Medulla oblongata (tissue), 1 donor: ENCODE results near the gene SERP2.

Experiments
- DNase-seq: peaks from one replicate; pipeline ENCODE4 v3.0.0-alpha.2; 2015; ENCODE audit errors: extremely low spot score

The SERP2 gene

DNA sequence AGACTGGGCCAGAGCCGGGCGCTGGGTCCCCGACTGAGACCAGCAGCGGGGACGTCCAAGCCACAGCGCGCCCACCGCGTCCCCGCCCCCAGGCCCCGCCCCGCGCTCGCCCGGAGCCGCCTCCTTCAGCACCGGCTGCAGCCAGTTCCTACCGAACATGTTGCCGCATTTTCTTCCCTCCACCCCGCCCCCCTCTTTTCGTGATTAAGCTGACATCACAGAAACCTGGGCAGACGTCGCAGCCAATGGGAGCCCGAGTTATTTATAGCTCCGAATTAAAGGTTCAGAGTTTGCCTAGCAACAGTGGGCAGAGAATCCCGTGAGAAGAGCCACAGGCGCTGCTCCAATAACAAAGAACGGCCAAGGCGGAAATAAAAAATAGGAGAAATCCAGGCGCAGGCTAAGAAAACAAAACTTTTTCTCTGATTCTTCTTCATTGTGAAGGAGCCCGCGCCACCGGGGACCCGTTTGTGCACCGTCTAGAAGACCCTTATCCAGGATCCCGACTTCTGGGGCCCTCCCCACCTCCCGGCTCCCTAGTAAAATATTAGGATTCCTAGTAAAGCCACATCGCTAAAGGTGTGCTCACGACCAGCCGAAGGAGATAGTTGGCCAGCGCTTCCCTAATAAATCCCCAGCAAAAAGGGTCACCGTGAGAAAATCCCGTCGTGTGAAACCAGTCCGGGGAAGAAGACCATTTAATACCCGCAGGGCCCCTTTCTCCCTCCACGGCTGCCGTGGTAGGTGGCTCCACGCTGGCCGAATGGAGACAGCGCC lies 61.7 kb downstream of the SERP2 start:
- peak; percentile 98 for DNase-seq

DNA sequence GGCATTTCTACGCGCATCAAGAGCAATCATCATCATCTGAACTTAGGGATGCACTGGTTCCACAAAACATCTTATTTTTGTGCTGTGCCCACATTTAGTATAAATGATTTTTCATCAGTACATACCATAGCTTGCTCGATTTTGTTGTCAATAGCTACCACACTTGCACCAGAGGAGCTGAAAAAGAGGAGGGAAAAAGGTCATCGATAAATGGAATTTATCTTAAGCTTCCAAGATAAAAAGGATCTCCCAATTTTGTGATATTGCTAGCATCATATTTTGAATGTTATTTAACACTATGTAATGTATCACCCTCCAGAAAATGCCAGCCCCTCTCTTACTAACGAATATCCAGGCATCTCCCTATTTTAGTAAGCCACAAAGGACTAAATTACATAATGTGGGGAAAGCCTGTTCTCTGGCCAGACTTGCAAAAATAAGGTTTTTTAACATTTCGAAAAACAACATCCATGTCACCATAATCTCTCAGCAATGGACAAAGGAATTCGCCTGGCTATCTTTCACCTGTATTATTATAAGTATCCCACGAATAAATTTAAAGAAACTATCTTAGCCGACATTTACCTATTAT lies 62.4 kb downstream of the SERP2 start:
- peak; percentile 28 for DNase-seq

DNA sequence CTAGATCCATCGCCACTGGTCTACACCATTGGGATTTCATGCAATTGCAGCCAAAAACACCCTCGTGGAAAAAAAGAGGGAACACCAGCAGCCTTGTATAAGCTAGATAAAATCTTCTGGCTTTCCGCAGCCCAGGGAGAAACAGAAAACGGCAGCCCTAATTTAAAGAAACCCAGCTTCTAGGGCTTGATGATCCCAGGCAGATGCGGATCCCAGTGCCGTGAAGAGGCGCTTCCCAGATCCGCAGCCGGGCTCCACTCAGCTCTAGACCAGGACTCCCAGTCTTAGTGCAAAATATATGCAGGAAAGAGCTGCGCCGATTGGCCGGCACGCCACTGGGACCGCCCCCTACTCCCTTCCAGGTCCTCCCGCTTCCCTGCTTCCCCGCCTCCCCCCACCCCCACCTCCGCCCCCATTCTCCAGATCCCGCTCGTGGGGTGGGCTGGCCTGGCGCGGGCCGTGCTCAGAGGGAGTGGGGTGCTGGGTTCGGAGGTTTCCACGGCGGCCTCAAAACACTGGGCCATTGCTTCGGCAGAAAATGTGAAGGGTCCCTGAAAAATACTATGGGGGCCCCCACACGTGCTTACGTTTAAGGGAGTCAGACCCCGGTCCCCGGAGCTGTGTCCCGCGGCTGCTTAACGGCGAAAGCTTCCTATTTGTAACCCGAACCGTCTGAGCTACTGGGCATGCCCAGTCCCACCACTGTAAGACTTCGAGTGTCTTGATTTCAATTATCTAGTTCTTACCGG lies 63.1 kb downstream of the SERP2 start:
- peak; percentile 97 for DNase-seq

DNA sequence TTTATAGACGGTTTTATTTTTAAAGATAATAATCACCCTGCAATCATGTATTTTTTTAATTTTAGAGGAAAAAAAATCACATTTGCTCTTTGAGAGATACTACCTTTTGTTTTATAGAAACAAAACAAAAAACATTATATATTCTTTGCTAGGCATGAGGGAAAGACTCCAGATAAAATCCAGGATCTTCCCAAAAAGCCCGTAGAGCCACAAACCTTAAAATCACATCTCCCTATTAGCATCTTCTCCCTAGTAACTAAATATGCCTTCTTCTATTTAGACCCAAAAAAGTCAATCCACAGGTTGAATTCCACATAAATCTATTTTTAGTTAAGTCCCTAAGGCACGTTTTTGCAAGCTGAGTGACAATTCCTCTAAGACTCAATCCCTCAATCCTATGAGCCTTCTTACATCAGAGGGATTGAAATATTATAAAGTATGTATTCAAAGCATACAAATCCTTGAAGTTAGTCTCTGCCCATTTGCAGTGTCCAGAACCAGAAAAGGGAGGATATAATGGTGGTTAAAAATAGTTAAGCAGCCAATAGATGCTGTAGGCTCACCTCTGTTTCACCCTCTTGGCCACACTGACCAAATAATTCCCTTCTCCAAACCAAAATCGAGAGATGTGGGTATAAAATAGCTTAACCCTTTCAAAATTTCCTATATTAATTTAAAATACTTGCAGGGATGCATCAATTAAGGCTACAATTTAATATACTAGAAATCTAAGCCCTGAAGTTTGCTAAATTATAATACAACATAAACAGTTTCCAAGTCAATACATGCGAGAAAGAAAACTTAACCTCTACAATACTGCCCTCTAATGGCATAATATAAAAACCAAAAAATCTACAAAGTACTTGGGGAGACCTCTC lies 64.0 kb downstream of the SERP2 start:
- DNase-seq = peak; percentile 76

DNA sequence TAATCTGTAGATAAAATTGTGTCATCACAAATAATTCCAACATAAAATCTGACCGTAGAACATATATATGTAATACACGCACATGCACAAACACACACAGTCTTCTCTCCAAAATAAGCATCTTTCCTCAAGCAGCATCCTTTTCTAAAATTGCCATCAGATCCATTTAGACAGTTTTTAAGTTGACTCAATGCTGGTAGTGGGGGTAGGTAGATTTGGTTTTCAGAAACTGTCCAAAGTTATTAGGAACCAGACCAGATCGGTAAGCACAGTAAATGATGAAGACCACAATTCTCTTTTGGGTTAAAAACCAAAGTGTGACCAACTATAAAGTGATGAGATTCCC lies 64.6 kb downstream of the SERP2 start:
- no peak for DNase-seq

DNA sequence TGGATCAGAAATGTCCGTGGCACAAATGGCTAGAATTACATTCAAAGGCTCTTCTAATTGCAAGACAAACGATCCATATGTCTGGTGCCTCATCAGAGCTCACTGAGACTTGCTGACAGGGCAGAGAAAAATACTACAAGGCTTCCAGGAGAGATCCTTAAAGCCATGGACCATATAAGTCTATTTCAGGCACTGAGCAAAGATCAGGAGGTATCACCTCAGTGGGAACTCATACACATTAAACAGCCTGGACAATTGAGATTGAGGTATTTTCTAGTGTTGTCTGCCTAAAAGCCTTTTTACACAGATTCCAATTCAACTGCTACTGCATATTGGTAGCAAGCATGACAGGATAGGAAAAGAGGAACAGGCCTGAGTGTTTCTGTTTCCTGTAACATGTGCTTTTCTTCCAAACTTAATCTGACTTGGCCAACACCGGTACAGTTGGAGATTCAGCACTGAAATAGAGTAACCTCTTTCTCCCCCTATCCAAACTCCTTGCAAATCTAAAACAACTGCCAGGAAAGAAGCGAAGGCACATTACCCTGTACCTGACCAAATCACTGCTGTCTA lies 65.9 kb downstream of the SERP2 start:
- peak; percentile 31 for DNase-seq

DNA sequence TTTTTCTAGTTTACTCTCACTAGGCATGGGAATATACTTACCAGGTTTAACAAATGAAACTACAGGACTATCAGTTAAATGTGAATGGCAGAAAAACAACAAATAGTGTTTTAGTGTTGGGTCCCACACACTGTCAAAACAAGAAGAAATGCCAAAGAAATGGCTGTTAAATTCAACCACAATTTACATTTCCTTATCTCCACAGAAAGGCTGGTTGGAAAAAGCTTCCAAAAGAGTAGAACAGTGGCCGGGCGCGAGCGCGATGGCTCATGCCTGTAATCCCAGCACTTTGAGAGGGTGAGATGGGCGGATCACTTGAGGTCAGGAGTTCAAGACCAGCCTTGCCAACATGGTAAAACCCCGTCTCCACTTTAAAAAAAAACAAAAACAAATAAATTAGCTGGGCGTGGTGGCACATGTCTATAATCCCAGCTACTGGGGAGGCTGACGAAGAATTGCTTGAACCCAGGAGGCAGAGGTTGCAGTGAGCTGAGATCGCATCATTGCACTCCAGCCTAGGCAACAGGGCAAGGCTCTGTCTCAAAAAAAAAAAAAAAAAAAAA lies 66.5 kb downstream of the SERP2 start:
- DNase-seq = no peak
